GF-D8 (cell line): ENCODE data around the gene ZDHHC19.
A peak's percentile ranks its signal among the peaks of the same experiment; 100 is the strongest.
"Not testable (repeated sequence)": the region's sequence is repeated elsewhere in the genome, so short reads cannot be mapped to it uniquely, and the experiment has no call there.

Experiments used
- DNase-seq: peaks from one replicate; lab custom pipeline; 2025; lab: John Stamatoyannopoulos, UW

Gene ZDHHC19

DNA sequence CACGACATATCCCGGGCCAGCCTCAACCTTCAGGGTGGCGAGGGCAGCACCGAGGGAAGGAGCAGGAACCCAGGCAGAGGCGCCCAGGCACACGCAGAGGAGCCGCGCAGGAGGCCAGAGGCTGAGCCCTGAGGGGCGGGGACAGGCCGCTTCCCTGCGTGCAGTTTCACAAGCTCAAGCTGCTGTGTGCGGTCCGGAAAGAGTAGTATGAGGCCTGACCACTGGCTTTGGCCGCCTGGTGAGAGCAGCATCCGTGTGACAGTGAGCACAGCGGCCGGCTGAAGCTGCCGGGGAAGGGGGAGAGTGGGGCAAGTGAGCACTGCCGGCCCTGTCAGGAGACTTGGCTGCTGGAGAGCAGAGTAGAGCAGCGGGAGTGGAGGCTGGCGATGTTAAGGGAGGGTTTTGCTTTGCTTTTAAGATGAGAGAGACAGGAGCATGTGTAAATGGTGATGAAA, 8.7 kb downstream of the ZDHHC19 start:
- no peak for DNase-seq

DNA sequence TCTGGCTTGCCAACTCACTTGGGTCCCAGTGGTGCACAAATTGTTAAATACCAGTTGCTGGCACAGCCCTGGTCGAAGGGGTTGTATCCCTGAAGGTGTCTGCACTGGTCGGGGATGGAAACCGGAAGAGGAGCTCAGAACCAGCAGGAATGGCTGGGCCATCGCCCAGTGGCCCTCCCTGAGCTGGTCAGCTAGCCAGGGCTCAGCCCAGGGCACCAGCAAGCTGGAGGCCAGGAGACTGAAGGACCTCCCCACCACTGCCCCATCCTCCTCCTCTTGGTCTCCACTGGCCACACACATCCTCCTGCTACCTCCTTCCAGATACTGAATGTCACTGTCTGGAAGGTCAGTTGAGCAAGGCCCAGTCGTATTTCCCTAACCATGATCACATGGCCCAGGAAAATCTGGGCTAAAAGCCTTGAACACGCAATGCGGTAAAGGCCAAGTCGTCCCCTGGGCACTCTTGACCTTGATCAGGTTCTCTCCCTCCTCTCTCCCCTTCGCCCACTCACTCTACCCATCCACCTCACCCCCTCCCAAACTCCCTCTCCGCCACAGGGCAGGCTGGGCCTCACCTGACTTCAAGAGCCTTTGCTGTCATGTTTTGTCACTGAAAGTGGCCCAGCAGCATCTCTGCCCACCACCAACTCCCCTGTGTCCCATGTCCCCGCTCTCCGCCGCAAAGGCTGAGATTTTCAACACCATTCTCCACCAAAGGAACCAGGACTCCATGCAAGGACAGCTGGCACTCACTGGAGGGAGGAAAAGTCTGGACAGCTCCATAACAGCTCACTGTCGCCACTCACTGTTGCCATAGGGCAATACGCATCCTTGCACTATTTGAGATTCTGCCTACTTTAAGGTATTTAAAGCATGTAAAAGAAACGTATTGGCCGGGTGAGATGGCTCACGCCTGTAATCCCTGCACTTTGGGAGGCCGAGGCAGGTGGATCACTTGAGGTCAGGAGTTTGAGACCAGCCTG, 12.1 kb downstream of the ZDHHC19 start:
- no peak for DNase-seq

DNA sequence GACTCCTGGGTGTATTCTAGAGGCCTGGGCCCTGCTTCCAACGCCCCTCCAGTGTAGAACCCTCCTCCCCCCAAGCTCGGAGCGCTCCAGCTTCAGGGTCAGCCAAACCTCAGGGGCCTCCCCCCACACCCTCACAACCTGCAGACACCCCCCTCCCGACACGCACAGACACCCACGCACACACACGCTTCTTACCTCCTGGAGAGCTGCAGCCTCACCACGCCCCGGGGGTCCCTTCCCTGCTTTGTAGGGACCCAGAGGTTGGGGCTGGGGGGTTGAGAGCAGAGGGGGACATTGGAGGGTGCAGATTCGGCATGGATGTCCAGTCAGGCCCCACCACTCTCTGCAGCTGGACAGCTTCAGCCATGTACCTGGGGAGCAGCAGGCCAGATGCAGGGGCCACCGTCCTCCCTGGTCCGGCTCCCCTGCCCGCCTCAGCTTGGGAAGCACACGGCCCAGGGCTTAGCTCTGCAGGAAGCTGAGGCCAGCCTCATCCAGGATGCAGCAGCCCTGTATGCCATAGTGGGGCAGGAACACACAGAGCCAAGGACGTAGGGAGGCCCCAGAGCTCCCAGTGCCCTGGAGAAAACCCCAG, 13.0 kb downstream of the ZDHHC19 start:
- DNase-seq = no peak

DNA sequence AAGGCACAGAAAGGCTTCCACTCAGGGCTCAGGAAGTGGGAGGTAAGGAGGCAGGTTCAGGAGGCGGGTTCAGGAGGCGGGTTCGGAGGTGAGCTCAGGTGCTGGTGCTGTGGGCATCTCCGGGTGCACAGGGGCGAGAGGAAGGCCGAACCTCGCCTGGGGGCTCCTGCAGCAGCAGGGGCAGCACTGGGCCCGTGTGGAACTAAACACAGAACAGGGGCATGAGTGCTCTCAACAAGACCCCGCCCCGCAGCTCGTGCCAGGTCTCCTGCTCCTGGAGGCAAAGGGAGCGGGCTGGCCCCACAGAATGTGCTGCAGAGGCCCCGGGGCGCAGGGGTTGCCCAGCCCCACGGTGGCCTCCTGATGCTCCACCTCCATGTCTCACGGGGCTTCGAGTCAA, 13.7 kb downstream of the ZDHHC19 start:
- DNase-seq = no peak

DNA sequence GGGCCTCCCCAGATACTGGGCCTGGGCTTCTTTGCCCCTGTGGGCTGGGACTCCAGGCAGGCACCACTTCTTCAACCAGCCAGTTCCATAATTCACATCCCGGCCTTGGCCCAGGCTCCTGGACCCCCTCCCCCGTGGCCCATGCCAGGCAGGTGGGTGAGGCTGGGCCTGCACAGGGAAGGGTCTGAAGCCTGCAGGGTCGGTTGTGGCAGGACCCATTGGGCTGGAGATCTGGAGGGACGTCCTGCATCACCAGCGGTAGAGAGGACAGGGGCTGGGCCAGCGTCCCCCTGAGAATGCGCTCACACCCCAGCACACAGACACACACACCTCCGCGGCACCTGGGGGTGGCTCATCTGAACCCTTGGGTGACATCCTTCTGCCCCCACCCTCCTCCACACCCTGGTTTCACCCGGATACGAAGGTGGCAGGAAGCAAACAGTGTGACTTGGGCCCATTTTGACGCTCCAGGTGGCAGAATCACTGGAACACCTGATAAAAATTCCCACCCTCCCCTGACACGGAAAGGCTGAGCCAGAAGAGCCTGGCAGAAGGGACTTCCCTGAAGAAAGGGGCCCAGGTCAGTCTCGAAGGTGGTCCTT, 15.4 kb downstream of the ZDHHC19 start:
- no peak for DNase-seq

DNA sequence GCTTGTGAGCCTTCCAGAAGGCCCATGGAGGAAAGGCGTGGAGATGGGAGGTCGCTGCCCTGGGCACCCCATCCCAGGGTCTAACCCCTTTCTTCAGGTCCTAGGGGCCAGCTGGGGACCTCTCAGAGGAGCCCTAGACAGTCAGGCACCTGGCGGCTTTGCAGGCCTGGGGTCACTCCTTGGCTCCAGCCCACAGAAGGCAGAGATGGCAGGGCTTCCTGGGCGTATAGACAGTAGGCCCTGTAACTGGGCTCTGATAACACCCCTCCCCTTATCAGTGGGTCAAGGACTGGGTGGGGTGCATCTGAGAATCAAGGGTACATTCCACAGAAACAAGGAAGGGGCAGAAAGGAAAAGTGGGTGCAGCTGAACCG, 16.7 kb downstream of the ZDHHC19 start:
- DNase-seq = no peak

DNA sequence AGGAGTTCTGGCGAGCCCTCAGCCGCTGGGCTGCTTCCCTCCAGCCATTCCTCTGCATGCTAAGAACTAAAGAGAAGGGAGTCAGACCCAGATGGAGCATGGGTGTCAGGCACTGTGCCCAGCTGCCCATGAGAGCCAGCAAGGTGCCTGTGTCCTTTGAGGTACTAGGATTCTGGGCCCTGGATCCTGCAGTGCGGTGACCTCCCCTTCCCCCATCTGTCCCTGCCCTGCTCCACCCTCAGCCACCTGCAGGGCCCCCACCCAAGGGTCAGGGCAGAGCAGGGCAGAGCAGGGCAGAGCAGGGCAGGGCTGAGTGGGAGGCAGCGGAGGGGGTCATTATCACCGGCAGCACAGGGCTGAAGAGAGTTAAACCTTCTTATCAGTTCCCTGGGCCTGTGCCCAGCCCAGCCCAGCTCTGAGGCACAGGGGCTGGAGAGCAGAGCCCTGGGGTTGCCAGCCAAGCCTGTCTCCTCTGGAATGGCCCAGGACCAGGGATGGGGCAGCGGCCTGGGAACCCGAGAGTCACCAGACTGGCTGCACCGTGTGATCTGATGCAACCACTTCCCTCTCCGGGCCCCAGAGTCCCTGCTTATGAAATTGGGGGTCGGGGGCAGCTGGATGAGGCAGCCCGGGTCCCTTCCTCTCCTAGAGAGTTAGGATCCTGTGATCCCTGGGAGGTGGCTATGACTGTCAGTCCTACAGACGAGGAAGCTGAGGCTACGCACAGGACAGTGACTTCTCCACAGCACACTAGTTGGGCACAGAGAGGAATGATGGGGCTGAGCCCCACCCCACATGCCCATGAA, 17.3 kb downstream of the ZDHHC19 start:
- no peak for DNase-seq

DNA sequence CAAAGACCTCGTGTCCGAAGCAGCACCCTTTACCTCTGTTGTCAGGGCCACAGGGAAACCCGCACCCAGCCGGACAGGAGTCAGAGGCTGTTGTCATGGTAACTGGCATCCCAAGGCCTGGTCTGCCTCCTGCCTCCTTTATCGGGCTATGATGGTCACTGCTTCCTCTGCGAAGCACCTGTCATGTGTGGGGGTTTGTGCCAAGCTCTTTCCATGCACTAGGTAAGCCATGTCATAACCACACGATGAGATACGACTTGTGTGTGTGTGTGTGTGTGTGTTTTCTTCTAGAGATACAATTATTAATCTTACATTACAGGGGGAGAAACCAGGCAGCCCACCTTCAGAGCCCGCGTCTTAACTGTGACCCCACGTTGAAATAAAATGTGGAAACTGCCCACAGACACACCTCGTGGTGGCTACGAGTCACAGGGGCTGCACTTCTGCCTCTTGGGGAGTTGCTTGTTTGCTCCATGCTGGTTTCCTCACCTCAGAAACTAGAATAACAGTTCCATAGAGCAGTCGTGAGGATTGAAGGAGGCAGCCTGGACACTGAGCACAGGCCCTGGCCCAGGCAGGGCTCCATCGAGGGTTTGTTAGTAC, 18.0 kb downstream of the ZDHHC19 start:
- DNase-seq = peak; percentile 52

DNA sequence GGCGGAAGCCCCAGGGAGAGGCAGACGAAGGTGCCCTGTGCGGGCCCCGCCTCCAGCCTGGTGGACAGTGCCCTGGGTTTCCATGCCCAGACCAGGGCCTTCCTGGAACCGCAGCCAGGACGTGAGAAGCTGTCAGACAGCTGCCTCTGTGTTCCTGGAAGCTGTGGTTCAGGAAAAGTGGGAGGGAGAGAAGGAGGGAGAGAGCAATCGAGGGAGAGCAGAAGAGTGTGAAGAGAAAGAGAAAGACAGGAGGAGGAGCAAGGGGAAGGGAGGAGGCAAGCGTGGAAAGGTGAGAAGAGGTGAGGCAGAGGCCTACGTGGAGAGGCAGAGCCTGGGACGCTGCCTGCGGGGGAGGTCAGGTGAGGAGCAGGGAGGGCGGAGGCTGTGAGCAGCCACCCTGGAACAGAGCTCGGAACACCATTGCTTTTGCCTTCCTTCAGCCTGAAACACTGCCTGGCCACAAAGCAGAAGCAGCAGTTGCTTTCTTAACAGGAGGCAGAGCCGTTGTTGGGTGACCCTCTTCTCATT, 18.6 kb downstream of the ZDHHC19 start:
- DNase-seq = peak; percentile 52

DNA sequence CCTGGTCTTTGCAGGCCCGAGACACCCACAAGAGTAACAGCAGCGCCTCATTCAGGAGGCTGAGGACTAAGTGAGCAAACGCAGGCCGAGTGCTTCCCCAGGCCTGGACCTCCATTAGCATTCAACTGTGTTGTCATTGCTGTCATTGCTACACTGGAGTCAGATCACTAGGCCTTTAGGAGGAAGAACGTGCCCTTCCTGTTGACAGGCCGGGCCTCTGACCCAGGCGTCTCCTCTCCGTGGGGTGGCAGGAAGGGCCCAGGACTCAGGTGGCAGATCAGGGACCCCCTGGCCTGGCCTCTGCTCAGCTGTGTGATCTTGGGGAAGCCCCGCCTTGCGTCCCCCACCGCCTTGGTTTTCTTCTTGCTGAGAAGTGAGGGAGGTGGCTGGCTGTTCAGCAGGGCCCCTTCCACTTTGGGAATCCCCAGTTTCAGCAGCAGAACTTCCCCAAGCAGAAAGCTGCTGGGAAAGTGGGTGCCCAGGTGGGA, 19.1 kb downstream of the ZDHHC19 start:
- DNase-seq = peak; percentile 55

DNA sequence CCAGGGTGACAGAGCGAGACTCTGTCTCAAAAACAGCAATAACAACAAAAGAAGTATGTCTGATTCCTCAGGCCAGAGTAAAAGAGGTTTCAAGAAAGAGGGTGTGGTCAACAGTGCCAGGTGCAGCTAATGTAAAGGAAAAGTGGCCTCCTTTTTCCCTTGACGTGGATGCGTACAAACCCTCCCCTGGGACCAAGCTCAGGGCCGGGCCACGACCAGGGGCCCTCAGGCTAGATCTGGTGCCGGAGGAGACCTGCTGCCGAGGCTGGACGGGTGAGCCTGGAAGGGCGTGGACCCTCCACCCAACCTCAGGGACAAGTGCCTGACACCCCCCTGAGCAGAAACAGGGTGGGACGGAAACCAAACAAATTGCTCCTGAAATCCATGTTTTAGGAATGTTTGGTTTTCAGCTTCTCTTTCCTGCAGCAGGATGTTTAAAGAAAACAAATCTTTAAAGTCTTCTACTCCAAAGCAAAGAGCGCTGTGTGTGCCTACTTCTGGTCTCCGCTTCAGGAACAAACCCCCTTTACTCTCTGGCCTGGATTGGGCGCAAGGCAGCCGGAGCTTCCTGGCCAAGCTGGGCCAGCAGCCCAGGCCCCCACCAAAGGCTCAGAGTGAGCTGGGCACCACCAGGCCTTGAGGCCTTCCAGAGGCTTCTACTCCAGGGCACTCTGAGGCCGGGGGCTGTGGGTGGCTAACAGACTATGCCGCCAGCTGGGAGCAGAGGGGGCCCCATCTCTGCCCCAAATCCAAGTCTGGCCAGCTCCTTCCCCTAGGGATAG, 21.4 kb downstream of the ZDHHC19 start:
- no peak for DNase-seq

DNA sequence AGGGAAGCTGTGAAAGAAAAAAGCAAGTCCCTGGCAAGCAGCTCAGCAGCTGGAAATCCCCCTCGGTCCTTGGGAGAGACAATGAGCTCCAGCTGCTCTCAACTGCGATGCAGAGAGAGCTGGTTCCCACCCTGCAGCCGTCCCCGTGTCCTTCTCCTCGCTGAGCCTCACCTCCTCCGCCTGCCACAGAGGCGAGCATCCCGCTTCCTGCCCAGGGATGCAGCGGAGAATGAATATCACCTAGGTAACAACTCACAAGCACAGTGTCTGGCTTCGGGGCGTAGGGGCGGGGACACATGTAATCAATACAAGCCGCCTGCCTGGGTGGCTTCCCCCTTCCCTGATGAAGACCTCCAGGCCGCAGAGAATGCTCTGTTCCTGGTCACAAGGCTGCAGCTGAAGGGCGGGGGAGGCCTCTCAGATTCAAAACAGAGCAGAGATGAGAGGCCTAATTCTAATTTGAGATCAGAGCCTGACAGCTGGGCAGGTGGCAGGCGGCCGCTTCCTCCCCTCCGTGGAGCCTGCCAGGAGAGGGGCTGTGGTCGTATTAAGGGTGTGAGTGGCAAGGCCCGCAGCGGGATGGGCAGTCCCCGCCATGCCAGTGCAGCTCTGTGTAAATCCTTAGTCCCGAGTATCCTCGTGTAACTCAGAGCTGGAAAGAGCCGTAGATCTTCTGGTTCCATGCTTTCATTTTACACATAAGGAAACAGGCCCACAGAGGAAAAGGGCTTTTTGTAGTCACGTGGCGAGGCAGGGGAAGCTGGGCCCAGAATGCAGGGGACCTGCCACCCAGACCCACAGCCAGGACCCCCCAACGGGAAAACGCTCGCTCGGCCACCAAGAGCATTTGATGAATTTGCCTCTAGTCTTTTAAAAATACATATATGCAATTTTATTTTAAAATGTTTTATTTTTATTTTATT, 24.3 kb downstream of the ZDHHC19 start:
- no peak for DNase-seq

DNA sequence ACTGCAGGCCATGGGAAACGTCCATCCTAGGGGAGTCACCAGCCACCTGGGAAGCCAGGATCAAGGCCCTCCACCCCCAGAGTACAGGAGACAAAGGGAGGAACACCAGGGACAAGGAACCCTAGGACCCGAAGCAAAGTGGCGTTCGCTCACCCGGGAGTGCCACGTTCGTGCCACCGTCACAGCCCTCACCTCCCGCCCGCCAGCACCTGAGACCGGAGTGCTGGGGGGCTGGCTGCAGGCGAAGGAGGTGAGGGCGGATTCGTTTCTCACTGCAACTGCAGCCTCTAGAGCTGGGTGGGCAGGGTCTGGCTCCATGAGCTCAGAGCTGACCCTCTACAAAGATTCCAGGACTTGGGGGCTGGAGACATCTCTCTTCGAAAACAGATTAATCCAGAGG, 26.3 kb downstream of the ZDHHC19 start:
- DNase-seq = no peak

DNA sequence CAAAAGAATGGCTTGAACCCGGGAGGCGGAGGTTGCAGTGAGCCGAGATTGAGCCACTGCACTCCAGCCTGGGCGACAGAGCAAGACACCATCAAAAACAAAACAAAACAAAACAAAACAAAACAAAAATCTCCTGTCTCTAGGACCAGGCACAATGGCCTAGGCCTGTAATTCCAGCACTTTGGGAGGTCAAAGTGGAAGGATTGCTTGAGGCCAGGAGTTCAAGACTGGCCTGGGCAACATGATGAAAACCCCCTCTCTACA, 27.1 kb downstream of the ZDHHC19 start:
- not testable (repeated sequence) for DNase-seq

DNA sequence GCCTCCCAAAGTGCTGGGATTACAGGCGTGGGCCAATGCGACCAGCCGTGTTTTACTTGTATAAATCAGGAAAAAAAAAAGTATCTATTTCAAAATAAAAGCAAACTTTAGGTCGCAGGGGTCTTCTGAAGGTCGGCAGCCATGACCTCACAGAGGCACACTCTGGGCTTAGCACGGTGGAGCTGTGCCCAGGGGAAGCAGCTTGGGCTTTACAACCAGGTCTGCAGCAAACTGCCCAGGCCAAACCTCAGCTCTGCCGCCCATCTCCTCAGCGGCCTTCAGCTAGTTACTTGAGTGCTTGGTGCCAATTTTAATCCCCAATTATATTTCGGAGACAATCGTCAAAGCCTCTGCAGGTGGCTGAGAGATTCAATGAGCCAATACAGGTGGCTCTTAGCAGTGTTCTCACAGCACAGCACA, 30.1 kb downstream of the ZDHHC19 start:
- no peak for DNase-seq

DNA sequence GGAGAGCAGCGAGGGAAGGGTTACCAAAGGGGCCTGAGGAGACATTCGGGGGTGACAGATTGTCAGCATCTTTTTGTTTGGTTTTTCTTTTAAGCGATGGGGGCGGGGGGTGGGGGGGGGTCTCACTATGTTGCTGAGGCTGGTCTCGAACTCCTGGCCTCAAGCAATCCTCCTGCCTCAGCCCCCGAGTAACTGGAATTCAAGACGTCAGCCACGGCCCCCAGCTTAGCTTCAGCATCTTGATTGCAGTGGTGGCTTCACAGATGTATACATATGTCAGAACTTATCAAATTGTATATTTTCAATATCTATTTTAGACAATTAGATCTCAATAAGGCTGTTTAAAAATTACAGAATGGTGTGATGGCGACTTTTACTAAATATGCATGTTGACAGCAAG, 30.9 kb downstream of the ZDHHC19 start:
- DNase-seq = no peak

DNA sequence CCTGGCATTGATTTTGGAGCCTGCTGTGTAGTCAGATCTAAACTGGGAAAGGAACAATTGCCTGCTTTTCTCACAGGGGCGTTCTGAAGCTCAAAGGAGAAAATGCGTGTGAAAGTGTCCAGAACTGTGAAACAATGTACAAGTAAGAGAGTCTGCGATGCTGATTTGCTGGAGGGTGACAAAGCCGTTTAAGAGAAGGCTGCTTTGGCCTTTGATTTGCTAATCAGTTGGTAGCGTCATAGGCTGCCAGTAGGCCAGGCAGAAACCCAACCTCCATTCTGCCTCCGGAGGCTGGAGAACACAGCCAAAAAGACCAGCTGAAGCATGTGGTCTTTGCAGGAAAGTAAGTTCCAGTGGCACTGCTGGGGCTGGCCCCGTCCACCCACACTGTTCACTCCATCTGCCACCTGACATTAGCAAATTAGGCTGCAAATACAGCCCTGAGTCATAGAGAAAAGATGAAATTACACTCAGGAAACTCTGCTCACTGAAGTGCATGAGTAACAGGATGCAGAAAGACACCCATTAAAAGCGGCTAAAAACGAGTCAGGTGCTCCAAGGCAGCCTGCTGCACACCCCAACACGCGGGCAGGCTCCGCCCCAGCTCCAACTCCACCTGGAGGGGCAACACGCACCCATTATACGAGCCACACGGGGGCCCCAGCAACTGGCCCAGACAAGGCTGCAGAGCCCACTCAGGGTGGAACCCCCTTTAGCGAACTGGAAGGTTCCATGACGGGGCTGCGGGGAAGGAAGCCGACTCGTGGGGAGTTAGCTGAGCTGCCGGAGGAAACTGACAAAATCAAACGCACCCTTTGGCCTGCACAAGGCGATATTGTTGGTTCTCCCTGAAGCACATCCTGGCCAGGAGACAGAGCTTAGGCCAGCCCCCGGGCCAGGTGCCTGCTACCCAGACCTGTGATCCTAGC, 31.6 kb downstream of the ZDHHC19 start:
- DNase-seq = peak; percentile 85

DNA sequence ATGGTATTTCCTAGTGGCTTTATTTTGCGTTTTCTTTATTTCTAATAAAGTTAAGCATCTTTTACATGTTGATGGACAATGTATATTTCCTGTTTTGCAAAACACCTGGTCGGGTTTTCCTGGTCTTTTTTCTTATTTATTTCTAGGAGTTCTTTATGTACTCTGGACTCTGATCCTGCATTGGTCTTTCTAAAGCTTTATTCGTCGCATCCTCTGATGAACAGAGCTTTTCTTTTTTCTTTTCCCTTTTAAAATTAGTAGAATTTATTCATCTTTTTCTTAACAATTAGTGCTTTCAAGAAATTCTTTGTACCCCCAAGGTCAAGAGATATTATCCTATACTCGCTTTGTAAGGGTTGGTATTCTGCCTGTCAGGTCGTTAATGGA, 32.2 kb downstream of the ZDHHC19 start:
- DNase-seq = no peak

DNA sequence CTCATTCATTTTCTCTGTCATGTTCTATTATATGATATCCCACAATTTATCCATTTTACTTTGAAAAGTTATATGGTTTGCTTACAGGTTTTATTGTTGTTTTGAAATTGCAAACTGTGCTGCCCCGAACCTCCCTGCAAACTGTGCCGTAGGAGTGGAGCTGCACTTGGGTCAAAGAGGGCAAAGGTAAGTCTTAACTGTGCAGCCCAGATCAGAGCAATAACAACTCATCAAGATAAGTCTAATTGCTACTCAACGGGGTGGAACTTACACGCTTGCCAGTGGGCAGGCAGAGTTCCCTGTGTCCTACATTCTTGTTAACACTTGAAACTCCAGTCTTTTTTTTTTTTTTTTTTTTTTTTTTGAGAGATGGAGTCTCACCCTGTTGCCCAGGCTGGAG, 33.2 kb downstream of the ZDHHC19 start:
- no peak for DNase-seq
